Pancreas (tissue), 10 donors: ENCODE data around the gene KLHL8. TPM values are rescaled to one million over a fixed set of nuclear protein-coding genes. Genes with fewer than 3 reads are reported as not detected.

Experiments
- ATAC-seq, 4 donors: fragments of 200-7000 bp; cut with Tn5 transposase; one replicate each; pipeline versions ENCODE4 v1.8.0 to v1.9.1; 2020; ENCODE audit warnings: mild to moderate bottlenecking in 4 of 4, moderate library complexity in 4 of 4
- DNase-seq, 6 donors: peaks; one replicate each; pipeline ENCODE4 v3.0.0-alpha.2; 2020
- FAIRE-seq: peaks from 2 replicates; lab custom pipeline; 2012; peaks lifted over from hg19 to GRCh38; lab: Jason Lieb, UNC
- H3K27ac ChIP-seq, 4 donors: fragments of 200-600 bp; sonication (generic); 1 replicate in 3 of 4; 2 replicates in 1 of 4; pipeline versions ENCODE4 v1.5.0 to v1.8.0; 2020
- H3K27me3 ChIP-seq, 4 donors: fragments of 200-600 bp; one replicate each; pipeline ENCODE4 v1.8.0; 2021
- H3K36me3 ChIP-seq, 3 donors: fragments of 200-600 bp; sonication (generic) in 1 of 3; one replicate each; pipeline versions ENCODE4 v1.5.0 to v1.8.0; 2020 to 2021
- H3K4me1 ChIP-seq, 3 donors: fragments of 200-600 bp; one replicate each; pipeline ENCODE4 v1.8.0; 2021
- H3K4me3 ChIP-seq, 4 donors: fragments of 200-600 bp; sonication (generic) in 2 of 4; one replicate each; pipeline versions ENCODE4 v1.5.0 to v1.8.0; 2020 to 2021
- H3K9me3 ChIP-seq, 4 donors: fragments of 200-600 bp; one replicate each; pipeline ENCODE4 v1.8.0; 2021
- CTCF ChIP-seq, 4 donors: fragments of 200-600 bp; sonication (generic) in 3 of 4; IDR thresholded peaks; one replicate each; pipeline versions ENCODE4 v1.5.0 to v1.8.0; 2021; ENCODE audit warnings: antibody characterized with exemption in 4 of 4
- WGBS, 2 donors: extraction: QIAGEN DNeasy Blood & Tissue Kit; methylation state at CpG; one replicate each; pipeline ENCODE4 v1.1.7; 2013; 5-methylcytosine and 5-hydroxymethylcytosine counted together
- intact Hi-C, 3 donors: fragments of 100-400 bp; cut with DNase I; formaldehyde crosslinking; loops; one replicate each; pipeline versions ENCODE4 v1.11.1 to v1.14.2; 2022
- polyA plus RNA-seq, 2 donors: library from polyadenylated mRNA; stranded (reverse); fragments of 200-250 nt; gene quantifications; one replicate each; pipeline ENCODE4 v1.2.3, GENCODE V29; 2013
- total RNA-seq, 6 donors: library from RNA; stranded (reverse); fragmentation: NEBNext Ultra II Directional in 4 of 6; extraction: Animal tissue kit (Norgen Biotek cat#: 25700) in 4 of 6; gene quantifications; one replicate each; pipeline versions ENCODE4 v1.2.1 to v1.2.4, GENCODE V29; 2021 to 2023
- donor health status: healthy with polysubstance abuse.
- donor health status: DM: no; HTN: no; CAD: no; lungs with moderate emphysema.
- donor health status: DM: no; HTN: no; CAD: no.
- donor health status: control.
- donor health status: control.
- donor health status: Bipolar disorder and iron deficiency.
- donor health status: DM: yes; HTN: yes; CAD: no.
- donor health status: DM: no; HTN: no; CAD: no.
- donor health status: DM: no; HTN: no; CAD: no.
- donor health status: DM: yes; HTN: yes; CAD: no.

The KLHL8 gene
- total and polyA plus RNA-seq, 8 donors, result 1.7 to 9.8 (median 5.5) TPM

- Histone ChIP-seq H3K4me3 (no peak overlapping the region), H3K27me3 (no peaks in the 10 kb centered on the region), H3K36me3 (no peaks in the 10 kb centered on the region), H3K9me3 (no peaks in the 10 kb centered on the region), H3K4me1 (no peaks in the 10 kb centered on the region), H3K27ac (no peak overlapping the region)
- no peak for FAIRE-seq
- no peak for DNase-seq
- ATAC-seq, result no peak
- intact Hi-C loops, result loop anchor here in 2 of 3 donors (10.0 kb wide), 3 partner anchors 85 to 315 kb away; no protein-coding TSS in a partner anchor
- TF ChIP-seq CTCF (IDR thresholded peaks at IDR 0.05), result no peak
Measured at GRCh38 chr4:87239821-87240220, 19.4 kb upstream of the KLHL8 start.

GRCh38 chr4:87239194-87239593 is 18.8 kb upstream of the KLHL8 start:
- Histone ChIP-seq H3K36me3 (no peaks in the 10 kb centered on the region), H3K4me1 (no peaks in the 10 kb centered on the region), H3K27ac (no peak overlapping the region), H3K27me3 (no peaks in the 10 kb centered on the region), H3K9me3 (no peaks in the 10 kb centered on the region), H3K4me3 (no peak overlapping the region)
- DNase-seq (no peak), ATAC-seq (no peak), FAIRE-seq (no peak)
- intact Hi-C loops, result loop anchor here in 2 of 3 donors (10.0 kb wide), 3 partner anchors 84 to 314 kb away; no protein-coding TSS in a partner anchor
- TF ChIP-seq CTCF (IDR thresholded peaks at IDR 0.05), result no peak
- WGBS, 2 donors, result 81 to 87% methylated on average over 5 of the region's 5 CpGs

- H3K9me3 ChIP-seq, result no peaks in the 10 kb centered on the region
- no peak for FAIRE-seq
- no peak for DNase-seq
- no peak for TF ChIP-seq CTCF (IDR thresholded peaks at IDR 0.05)
- H3K4me1 ChIP-seq, result no peaks in the 10 kb centered on the region
- ATAC-seq, result no peak
- 81 to 83% methylated on average over 9 of the region's 9 CpGs for WGBS, 2 donors
- no peaks in the 10 kb centered on the region for H3K27me3 ChIP-seq
- no peak overlapping the region for H3K4me3 ChIP-seq
- no peak overlapping the region for H3K27ac ChIP-seq
- no peaks in the 10 kb centered on the region for H3K36me3 ChIP-seq
- intact Hi-C loops, result loop anchor here in 2 of 3 donors (10.0 kb wide), 3 partner anchors 82 to 312 kb away; no protein-coding TSS in a partner anchor
Measured at GRCh38 chr4:87236861-87237260, 16.4 kb upstream of the KLHL8 start.

- no peak for FAIRE-seq
- no peak overlapping the region for H3K27ac ChIP-seq
Measured at GRCh38 chr4:87235020-87235671, 14.7 kb upstream of the KLHL8 start.

More at GRCh38 chr4:87235020-87235671, 14.7 kb upstream of the KLHL8 start:
- Histone ChIP-seq H3K9me3 (no peaks in the 10 kb centered on the region), H3K36me3 (no peaks in the 10 kb centered on the region), H3K27me3 (no peaks in the 10 kb centered on the region), H3K4me1 (no peaks in the 10 kb centered on the region), H3K4me3 (peak overlapping the region in 2 of 4 donors; percentile 38 to 43)
- 32 to 36% methylated on average over 4 of the region's 4 CpGs for WGBS, 2 donors
- ATAC-seq, result peak in 1 of 4 donors; percentile 20
- intact Hi-C loops, result loop anchor here in 2 of 3 donors (10.0 kb wide), 3 partner anchors 80 to 310 kb away; no protein-coding TSS in a partner anchor
- no peak for TF ChIP-seq CTCF (IDR thresholded peaks at IDR 0.05)
- DNase-seq, result no peak
